GM23248 (cell line): Measurements from ENCODE around the gene ZNF148. TPM values are rescaled to one million over a fixed set of nuclear protein-coding genes. Genes with fewer than 3 reads are reported as not detected.
"Not testable (repeated sequence)": the region's sequence is repeated elsewhere in the genome, so short reads cannot be mapped to it uniquely, and the experiment has no call there.

ENCODE experiments used
- DNase-seq: peaks from one replicate; pipeline ENCODE4 v3.0.0-alpha.2; 2015
- H2AFZ ChIP-seq: fragments of 200-600 bp; sonication (generic); 2 replicates; pipeline ENCODE4 v1.6.1; 2016; ENCODE audit warnings: antibody characterized with exemption
- H3F3A ChIP-seq: fragments of 200-600 bp; sonication (generic); 2 replicates; pipeline ENCODE4 v1.6.1; 2016; ENCODE audit warnings: mild to moderate bottlenecking, antibody characterized with exemption, mixed run types; ENCODE audit not compliant: insufficient read depth
- H3K27ac ChIP-seq: fragments of 200-600 bp; sonication (generic); 2 replicates; pipeline ENCODE4 v1.5.1; 2016; ENCODE audit warnings: mild to moderate bottlenecking
- H3K27me3 ChIP-seq: fragments of 200-600 bp; sonication (generic); replicated peaks from 2 replicates; pipeline ENCODE4 v1.6.1; 2016; ENCODE audit warnings: mild to moderate bottlenecking; ENCODE audit not compliant: insufficient read depth
- H3K36me3 ChIP-seq: fragments of 200-600 bp; sonication (generic); 2 replicates; pipeline ENCODE4 v1.6.1; 2016; ENCODE audit warnings: low read depth, mild to moderate bottlenecking
- H3K4me1 ChIP-seq: fragments of 200-600 bp; sonication (generic); 2 replicates; pipeline ENCODE4 v1.6.1; 2016; ENCODE audit warnings: mild to moderate bottlenecking; ENCODE audit not compliant: insufficient read depth
- H3K4me2 ChIP-seq: fragments of 200-600 bp; sonication (generic); one replicate; pipeline ENCODE4 v1.6.1; 2016; ENCODE audit warnings: mild to moderate bottlenecking; ENCODE audit not compliant: unreplicated experiment
- H3K4me3 ChIP-seq: fragments of 200-600 bp; sonication (generic); 2 replicates; pipeline ENCODE4 v1.5.1; 2016; ENCODE audit warnings: mild to moderate bottlenecking
- H3K79me2 ChIP-seq: fragments of 200-600 bp; sonication (generic); 2 replicates; pipeline ENCODE4 v1.6.1; 2016; ENCODE audit warnings: mild to moderate bottlenecking; ENCODE audit not compliant: insufficient read depth
- H3K9ac ChIP-seq: fragments of 200-600 bp; sonication (generic); 2 replicates; pipeline ENCODE4 v1.6.1; 2016; ENCODE audit warnings: mild to moderate bottlenecking
- H3K9me2 ChIP-seq: fragments of 200-600 bp; sonication (generic); 2 replicates; pipeline ENCODE4 v1.6.1; 2016; ENCODE audit warnings: mixed run types, mild to moderate bottlenecking, moderate library complexity; ENCODE audit not compliant: insufficient read depth
- H3K9me3 ChIP-seq: fragments of 200-600 bp; sonication (generic); one replicate; pipeline ENCODE4 v1.6.1; 2017; ENCODE audit warnings: low read depth
- H4K20me1 ChIP-seq: fragments of 200-600 bp; sonication (generic); 2 replicates; pipeline ENCODE4 v1.6.0; 2016; ENCODE audit not compliant: insufficient read depth
- EZH2 ChIP-seq: fragments of 200-600 bp; sonication (generic); IDR thresholded peaks from 2 replicates; pipeline ENCODE4 v1.6.1; 2018; ENCODE audit warnings: antibody characterized with exemption, mild to moderate bottlenecking; ENCODE audit not compliant: insufficient read depth, poor library complexity, severe bottlenecking
- EZH2phosphoT487 ChIP-seq: fragments of 200-600 bp; sonication (generic); IDR thresholded peaks from 2 replicates; pipeline ENCODE4 v1.6.1; 2018; ENCODE audit warnings: antibody characterized with exemption, moderate library complexity, mild to moderate bottlenecking, low read depth; ENCODE audit not compliant: insufficient read depth
- WGBS, 2 experiments: methylation state at CpG; one replicate each; pipeline ENCODE4 v1.1.6; 2015 to 2017; ENCODE audit warnings: low lambda C conversion rate in 2 of 2, low coverage in 1 of 2; ENCODE audit errors: missing lambda C conversion rate in 2 of 2; 5-methylcytosine and 5-hydroxymethylcytosine counted together
- in situ Hi-C: fragments of 300-500 bp; cut with MboI; formaldehyde crosslinking; loops from 2 replicates; pipeline ENCODE4 v1.15.0; 2020
- polyA plus RNA-seq: library from polyadenylated mRNA; unstranded; fragments of >200 nt; fragmentation: Nextera tagmentation; extraction: Ambion mirVana; gene quantifications from 2 replicates; pipeline ENCODE4 v1.2.1, GENCODE V29; 2016
- total RNA-seq: library from RNA; depleted of rRNA; stranded (reverse); fragments of >200 nt; shearing (Covaris generic); gene quantifications from 2 replicates; pipeline ENCODE4 v1.2.3, GENCODE V29; 2014

ZNF148 gene
- total and polyA plus RNA-seq, 2 experiments from 2014 or later, result 33.1 to 50.3 TPM

DNA sequence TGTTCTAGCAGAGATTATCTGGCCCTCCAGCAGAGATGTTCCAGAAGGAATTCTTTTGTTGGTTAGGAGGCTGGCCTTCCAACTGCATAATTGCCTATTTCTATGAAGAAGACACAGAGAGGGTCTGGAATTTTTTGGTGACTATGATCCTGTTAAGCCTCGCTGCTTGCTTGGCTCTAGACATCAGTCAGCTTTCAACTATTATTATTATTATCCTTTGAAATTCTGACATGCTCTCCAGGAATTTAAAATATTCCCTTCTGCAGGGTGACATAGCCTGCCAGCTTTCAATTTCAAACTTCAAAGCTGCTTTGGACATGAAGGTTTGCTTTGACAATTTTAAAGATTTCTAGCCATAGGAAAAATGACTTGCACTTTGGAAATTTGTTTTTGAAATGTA, 26.3 kb upstream of the ZNF148 start:
- 0 out of 2 replicates have a peak overlapping the region, but pooled peaks have one; percentile 6 for H3K27ac ChIP-seq
- H3K4me1 ChIP-seq, result peaks cover 13% of the 10 kb centered on the region
- H4K20me1 ChIP-seq, result no peaks in the 10 kb centered on the region
- H3K9me3 ChIP-seq, result no peaks in the 10 kb centered on the region
- no peaks in the 10 kb centered on the region for H3K36me3 ChIP-seq
- in situ Hi-C loops, result no loop called here
- no peak overlapping the region for H3K4me3 ChIP-seq
- H3K4me2 ChIP-seq, result peak overlapping the region; percentile 22
- DNase-seq, result peak; percentile 58
- no peak overlapping the region for H3K9ac ChIP-seq
- H3F3A ChIP-seq, result 0 out of 2 replicates have a peak, but pooled peaks cover 10% of the 10 kb centered on the region
- H3K9me2 ChIP-seq, result no peaks in the 10 kb centered on the region
- H2AFZ ChIP-seq, result peak overlapping the region; percentile 2; the same call in 1 of the 2 replicates
- no peaks in the 10 kb centered on the region for H3K27me3 ChIP-seq
- TF ChIP-seq EZH2, result no peak
- no peak for TF ChIP-seq EZH2phosphoT487
- 0 to 7% methylated on average over 1 of the region's 1 CpG for WGBS, 2 experiments
- no peaks in the 10 kb centered on the region for H3K79me2 ChIP-seq

DNA sequence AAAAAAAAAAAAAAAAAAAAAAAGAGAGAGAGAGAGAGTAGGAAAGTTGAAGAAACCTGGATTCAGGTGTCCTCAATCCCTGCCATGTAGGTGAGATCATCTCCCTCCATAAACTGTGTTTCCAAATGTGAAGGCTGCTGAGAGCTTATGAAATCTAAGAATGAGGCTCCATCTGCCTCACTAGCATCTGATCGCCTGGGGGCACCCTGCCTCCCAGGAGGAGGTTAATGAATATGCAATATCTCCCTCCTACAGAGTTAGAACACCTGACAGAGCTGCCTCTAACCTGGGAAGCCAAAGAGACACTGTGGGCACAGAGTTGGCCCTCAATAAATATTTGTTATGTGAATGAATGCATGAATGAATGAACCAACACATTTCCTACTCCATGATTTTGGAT, 23.8 kb upstream of the ZNF148 start:
- Histone ChIP-seq H3K4me3 (no peak overlapping the region), H3K36me3 (no peaks in the 10 kb centered on the region), H3K9me3 (no peaks in the 10 kb centered on the region), H3K4me1 (peaks cover 13% of the 10 kb centered on the region), H2AFZ (no peak overlapping the region), H3F3A (0 out of 2 replicates have a peak, but pooled peaks cover 10% of the 10 kb centered on the region), H3K4me2 (no peak overlapping the region), H4K20me1 (no peaks in the 10 kb centered on the region), H3K79me2 (no peaks in the 10 kb centered on the region), H3K27me3 (no peaks in the 10 kb centered on the region), H3K9ac (no peak overlapping the region), H3K27ac (no peak overlapping the region), H3K9me2 (no peaks in the 10 kb centered on the region)
- no peak for DNase-seq
- in situ Hi-C loops, result no loop called here
- no peak for TF ChIP-seq EZH2
- no peak for TF ChIP-seq EZH2phosphoT487
- 38 to 42% methylated on average over 1 of the region's 1 CpG for WGBS, 2 experiments

DNA sequence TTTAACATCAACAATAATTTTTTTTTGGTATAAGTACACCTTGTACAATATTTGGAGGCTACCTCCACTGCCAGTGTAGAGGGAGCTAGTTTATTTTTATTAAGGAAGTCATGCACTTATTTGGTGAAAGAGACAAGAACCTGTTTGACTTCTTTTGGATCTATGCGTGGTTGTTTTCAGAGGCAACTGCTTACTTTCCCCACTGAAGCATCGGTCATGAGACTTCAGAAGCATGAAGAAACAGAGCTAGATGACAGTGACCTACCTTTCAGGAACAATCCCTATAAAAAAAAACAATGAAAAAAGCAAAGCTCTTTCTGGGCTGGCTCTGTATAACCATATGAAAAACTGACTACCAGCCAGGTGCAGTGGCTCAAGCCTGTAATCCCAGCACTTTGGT, 20.0 kb upstream of the ZNF148 start:
- no peaks in the 10 kb centered on the region for H3K27me3 ChIP-seq
- no peaks in the 10 kb centered on the region for H4K20me1 ChIP-seq
- H3F3A ChIP-seq, result no peaks in the 10 kb centered on the region
- DNase-seq, result no peak
- H3K4me3 ChIP-seq, result no peak overlapping the region
- H3K4me1 ChIP-seq, result no peaks in the 10 kb centered on the region
- in situ Hi-C loops, result no loop called here
- H3K9me2 ChIP-seq, result no peaks in the 10 kb centered on the region
- 75 to 89% methylated on average over 2 of the region's 2 CpGs for WGBS, 2 experiments
- no peaks in the 10 kb centered on the region for H3K9me3 ChIP-seq
- TF ChIP-seq EZH2 (no peak), EZH2phosphoT487 (no peak)
- no peaks in the 10 kb centered on the region for H3K36me3 ChIP-seq
- H3K4me2 ChIP-seq, result no peak overlapping the region
- H3K79me2 ChIP-seq, result no peaks in the 10 kb centered on the region
- H2AFZ ChIP-seq, result no peak overlapping the region; the same call in 1 of the 2 replicates
- no peak overlapping the region for H3K27ac ChIP-seq
- no peak overlapping the region for H3K9ac ChIP-seq

DNA sequence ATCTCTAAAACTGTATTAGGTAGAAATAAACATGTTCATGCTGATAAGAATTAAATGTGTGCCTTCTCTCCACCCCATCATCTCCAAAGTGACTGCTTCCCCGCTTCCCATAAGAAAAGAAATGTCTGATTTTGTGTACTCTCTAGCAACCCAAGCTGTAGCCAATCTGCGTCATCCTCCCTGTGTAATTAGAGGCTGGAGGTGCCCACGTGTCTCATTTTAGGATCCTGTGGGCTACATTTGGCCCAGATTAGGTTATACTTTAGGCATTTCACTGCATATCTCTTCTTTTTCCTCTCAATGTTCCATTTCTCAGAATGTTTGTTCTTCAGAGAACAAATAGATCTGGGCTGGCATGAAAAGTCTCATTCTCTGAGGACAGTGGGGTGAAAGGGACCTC, 19.3 kb upstream of the ZNF148 start:
- Histone ChIP-seq H3K36me3 (no peaks in the 10 kb centered on the region), H3F3A (no peaks in the 10 kb centered on the region), H3K79me2 (no peaks in the 10 kb centered on the region), H3K9me3 (no peaks in the 10 kb centered on the region), H3K27ac (no peak overlapping the region), H3K9me2 (no peaks in the 10 kb centered on the region), H3K4me1 (no peaks in the 10 kb centered on the region), H3K4me3 (no peak overlapping the region), H3K27me3 (no peaks in the 10 kb centered on the region), H4K20me1 (no peaks in the 10 kb centered on the region), H3K9ac (no peak overlapping the region), H2AFZ (no peak overlapping the region), H3K4me2 (no peak overlapping the region)
- 82 to 83% methylated on average over 3 of the region's 3 CpGs for WGBS, 2 experiments
- DNase-seq, result no peak
- in situ Hi-C loops, result no loop called here
- TF ChIP-seq EZH2, result no peak
- TF ChIP-seq EZH2phosphoT487, result no peak

DNA sequence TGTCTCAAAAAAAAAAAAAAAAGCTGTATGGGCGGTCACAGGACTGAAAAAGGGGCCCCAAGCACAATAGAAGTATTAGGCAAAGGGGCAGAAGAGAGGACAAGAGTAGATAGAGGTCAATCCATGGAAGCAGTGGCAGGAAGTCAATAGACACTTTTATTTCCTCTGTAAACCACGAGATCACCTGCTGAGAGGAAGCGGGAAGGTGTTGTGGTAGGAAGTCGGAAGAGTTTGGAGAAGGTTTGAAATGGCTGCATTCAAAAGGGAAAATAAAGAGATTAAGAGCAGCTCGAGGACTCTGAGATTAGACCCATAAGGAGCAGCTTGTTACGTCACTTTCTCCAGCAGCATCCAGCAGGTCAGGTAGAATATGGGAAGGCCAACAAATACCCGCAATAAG, 14.2 kb upstream of the ZNF148 start:
- WGBS, 2 experiments, result 95 to 98% methylated on average over 7 of the region's 7 CpGs
- no peaks in the 10 kb centered on the region for H3K9me2 ChIP-seq
- H3K79me2 ChIP-seq, result no peaks in the 10 kb centered on the region
- H3K9ac ChIP-seq, result no peak overlapping the region
- no peak overlapping the region for H2AFZ ChIP-seq
- H3K27me3 ChIP-seq, result no peaks in the 10 kb centered on the region
- peaks cover 15% of the 10 kb centered on the region for H3K4me1 ChIP-seq
- no peak overlapping the region for H3K4me2 ChIP-seq
- no peaks in the 10 kb centered on the region for H4K20me1 ChIP-seq
- H3K36me3 ChIP-seq, result no peaks in the 10 kb centered on the region
- peaks cover 12% of the 10 kb centered on the region; the same call in 1 of the 2 replicates for H3F3A ChIP-seq
- H3K9me3 ChIP-seq, result no peaks in the 10 kb centered on the region
- no peak overlapping the region for H3K4me3 ChIP-seq
- in situ Hi-C loops, result no loop called here
- no peak for DNase-seq
- no peak overlapping the region for H3K27ac ChIP-seq
- TF ChIP-seq EZH2 (no peak), EZH2phosphoT487 (no peak)

DNA sequence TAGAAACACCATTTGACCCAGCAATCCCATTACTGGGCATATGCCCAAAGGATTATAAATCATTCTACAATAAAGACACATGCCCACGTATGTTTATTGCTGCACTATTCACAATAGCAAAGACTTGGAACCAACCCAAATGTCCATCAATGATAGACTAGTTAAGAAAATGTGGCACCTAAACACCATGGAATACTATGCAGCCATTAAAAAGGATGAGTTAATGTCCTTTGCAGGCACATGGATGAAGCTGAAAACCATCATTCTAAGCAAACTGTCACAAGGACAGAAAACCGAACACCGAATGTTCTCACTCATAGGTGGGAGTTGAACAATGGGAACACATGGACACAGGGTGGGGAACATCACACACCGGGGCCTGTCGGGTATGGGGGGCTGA, 13.2 kb upstream of the ZNF148 start:
- H3K27ac ChIP-seq, H3K9ac ChIP-seq, H3K36me3 ChIP-seq, H3K79me2 ChIP-seq, H4K20me1 ChIP-seq, H3K9me2 ChIP-seq, H3K27me3 ChIP-seq, H3K4me2 ChIP-seq, H3K9me3 ChIP-seq, H2AFZ ChIP-seq, in situ Hi-C loops, DNase-seq, H3K4me3 ChIP-seq: not testable (repeated sequence)
- Histone ChIP-seq H3K4me1 (peaks cover 15% of the 10 kb centered on the region), H3F3A (peaks cover 12% of the 10 kb centered on the region; the same call in 1 of the 2 replicates)
- whole genome bisulfite sequencing, 2 experiments, result 75 to 78% methylated on average over 5 of the region's 5 CpGs
